Measurements from ENCODE around the gene TIMP2.

The TIMP2 gene

GRCh38 chr17:78836420-78837021 lies 88.7 kb downstream of the TIMP2 start:
- DNase-seq (ENCODE audit: low spot score) = no peak

GRCh38 chr17:78834571-78834970 lies 90.6 kb downstream of the TIMP2 start:
- DNase-seq (ENCODE audit: low spot score) = no peak

DNA sequence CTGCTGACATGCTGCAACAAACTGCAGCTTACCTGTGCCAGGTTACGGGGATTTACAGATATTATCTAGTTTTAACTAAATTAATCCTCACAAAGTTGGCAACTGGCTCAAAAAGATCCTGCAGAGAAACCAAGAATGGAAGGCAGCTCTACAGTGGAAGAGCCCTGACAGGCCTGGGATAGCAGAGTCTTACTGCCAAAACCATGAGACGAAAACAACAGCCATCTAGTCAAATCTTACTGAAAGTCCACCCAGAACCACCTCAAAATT lies 92.7 kb downstream of the TIMP2 start:
- DNase-seq (ENCODE audit: low spot score) = no peak

- no peak for DNase-seq (ENCODE audit: low spot score)
These were observed 93.3 kb downstream of the TIMP2 start for GRCh38 chr17:78831688-78832540.

- DNase-seq (ENCODE audit: low spot score) = no peak
These were observed 95.7 kb downstream of the TIMP2 start for GRCh38 chr17:78829477-78829876.

GRCh38 chr17:78828470-78829185 lies 96.6 kb downstream of the TIMP2 start:
- DNase-seq (ENCODE audit: low spot score) = no peak

- no peak for DNase-seq (ENCODE audit: low spot score)
These were observed 98.2 kb downstream of the TIMP2 start for GRCh38 chr17:78826836-78827509.

GRCh38 chr17:78826421-78826820 lies 98.8 kb downstream of the TIMP2 start:
- DNase-seq (ENCODE audit: low spot score) = no peak

- no peak for DNase-seq (ENCODE audit: low spot score)
These were observed 99.5 kb downstream of the TIMP2 start for GRCh38 chr17:78825696-78826095.

- no peak for DNase-seq (ENCODE audit: low spot score)
These were observed 100.9 kb downstream of the TIMP2 start for GRCh38 chr17:78824240-78824639.

GRCh38 chr17:78823282-78824046 lies 101.7 kb downstream of the TIMP2 start:
- DNase-seq (ENCODE audit: low spot score) = no peak

- DNase-seq (ENCODE audit: low spot score) = no peak
These were observed 102.6 kb downstream of the TIMP2 start for GRCh38 chr17:78822552-78822951.

GRCh38 chr17:78821961-78822360 lies 103.2 kb downstream of the TIMP2 start:
- no peak for DNase-seq (ENCODE audit: low spot score)

DNA sequence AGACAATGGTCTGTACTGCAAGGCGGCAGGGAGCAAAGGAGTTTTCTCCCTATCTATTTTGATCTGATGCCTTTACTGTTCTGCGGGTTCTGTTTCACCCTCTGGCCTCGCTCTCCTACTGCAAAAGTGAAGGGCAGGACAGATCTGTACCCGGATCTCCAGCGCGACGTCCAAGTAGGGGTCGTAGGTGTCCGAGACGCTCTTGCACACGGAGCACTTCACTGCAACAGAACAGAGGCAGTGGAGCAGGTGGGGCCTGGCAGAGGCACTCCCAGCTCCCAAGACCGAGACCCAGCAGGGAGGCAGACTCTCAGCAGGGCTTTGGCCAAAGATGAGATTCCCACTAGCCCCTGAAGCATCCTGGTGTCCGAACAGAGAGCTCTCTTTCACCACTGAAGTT lies 104.3 kb downstream of the TIMP2 start:
- no peak for DNase-seq (ENCODE audit: low spot score)

DNA sequence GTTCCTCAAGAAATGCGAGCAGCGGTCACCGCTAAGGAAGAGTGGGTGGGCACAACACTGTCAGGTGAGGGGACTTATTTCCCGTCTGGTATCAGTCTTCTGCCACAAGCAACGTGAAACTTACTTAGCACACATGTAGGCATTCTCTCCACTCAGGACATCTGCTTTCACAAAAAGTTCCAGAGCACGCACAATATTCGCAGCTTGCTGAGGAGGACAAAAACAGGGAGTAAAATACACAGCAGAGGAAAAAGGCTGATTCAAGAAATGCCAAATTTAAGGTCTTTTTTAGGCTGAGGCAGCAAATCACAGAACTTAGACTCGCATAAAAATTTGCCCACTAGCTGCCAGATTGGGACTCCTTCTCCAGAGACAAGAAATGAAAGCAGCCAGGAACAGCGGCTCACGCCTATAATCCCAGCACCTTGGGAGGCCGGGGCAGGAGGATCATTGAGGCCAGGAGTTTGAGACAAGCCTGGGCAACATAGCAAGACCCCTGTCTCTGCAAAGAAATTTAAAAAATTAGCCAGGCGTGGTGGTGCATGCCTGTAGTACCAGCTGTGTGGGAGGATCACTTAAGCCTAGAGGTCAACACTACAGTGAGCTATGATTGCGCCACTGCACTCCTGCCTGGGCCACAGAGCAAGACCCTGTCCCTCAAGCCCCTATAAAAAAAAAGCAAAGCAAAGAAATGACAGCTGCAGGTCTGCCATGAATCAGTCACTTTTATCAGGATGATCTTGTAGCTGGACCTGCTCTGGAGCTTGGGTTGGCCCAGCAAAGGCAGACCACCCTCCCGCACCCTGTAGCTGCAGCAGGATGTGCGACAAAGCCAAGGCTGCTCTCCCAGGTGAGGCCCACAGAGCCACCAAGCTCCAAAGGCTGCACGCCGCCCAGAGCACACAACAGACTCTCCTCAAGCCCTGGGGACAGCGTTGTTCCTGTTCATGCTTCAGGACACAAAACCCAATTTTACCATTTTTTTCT lies 105.1 kb downstream of the TIMP2 start:
- DNase-seq (ENCODE audit: low spot score) = no peak

DNA sequence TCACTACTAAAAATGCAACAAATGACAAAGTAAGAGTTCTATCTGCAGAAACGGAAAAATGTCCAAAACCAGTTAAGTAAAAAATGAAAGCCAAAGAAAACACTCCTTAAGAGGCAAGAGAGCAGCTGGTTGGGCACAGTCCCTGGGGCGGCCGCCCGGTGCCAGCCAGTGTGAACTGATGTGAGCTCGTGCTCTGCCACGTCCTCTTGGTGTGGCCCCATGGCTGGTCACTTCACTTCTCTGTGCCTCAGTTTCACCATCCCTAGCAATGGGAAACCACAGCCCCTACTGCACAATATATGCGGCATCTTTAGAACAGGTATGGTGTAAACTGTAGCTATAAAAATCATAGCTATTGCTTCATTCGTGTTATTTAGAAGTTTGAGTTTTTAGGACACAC lies 105.8 kb downstream of the TIMP2 start:
- no peak for DNase-seq (ENCODE audit: low spot score)

- no peak for DNase-seq (ENCODE audit: low spot score)
These were observed 106.3 kb downstream of the TIMP2 start for GRCh38 chr17:78818932-78819331.

- no peak for DNase-seq (ENCODE audit: low spot score)
These were observed 106.9 kb downstream of the TIMP2 start for GRCh38 chr17:78818152-78818846.

- no peak for DNase-seq (ENCODE audit: low spot score)
These were observed 108.1 kb downstream of the TIMP2 start for GRCh38 chr17:78817123-78817522.

DNA sequence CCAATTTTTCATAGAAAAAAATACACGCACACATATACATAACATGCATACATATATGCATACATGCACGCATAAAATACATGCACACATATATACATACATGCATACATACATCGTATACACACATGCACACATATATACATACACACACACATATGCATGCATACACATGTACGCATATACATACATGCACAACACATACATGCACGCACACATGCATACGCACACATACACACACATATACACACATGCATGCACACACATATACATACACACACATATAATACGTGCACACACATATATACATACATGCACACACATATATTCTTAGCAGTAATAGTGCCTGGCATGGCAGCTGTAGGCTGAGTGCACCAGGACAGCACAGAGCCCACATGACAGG lies 109.5 kb downstream of the TIMP2 start:
- no peak for DNase-seq (ENCODE audit: low spot score)

Data from hematopoietic multipotent progenitor cell treated with erythropoietin and hydrocortisone succinate and interleukin-3 and kit ligand, for 15 days (in vitro differentiated cells).